NT2/D1 (cell line): ENCODE data around the gene TMCC1.

Experiments used
- SUZ12 ChIP-seq: IDR thresholded peaks from 2 replicates; pipeline ENCODE4 v1.6.1; 2011; ENCODE audit not compliant: insufficient read length, insufficient read depth; ENCODE audit errors: extremely low read depth
- YY1 ChIP-seq: IDR thresholded peaks from 2 replicates; pipeline ENCODE4 v1.6.1; 2011; ENCODE audit not compliant: insufficient read length, insufficient read depth

GRCh38 chr3:129893581-129894070, at the start of gene TMCC1:
- TF ChIP-seq YY1 (no peak), SUZ12 (no peak)
